C4-2B (cell line): Measurements from ENCODE around the gene SWAP70.

Experiments used
- H3K27ac ChIP-seq: fragments of 450-650 bp; 2 replicates; pipeline ENCODE4 v1.5.1; 2017
- CTCF ChIP-seq: fragments of 450-650 bp; conservative IDR thresholded peaks from 2 replicates; pipeline ENCODE4 v1.5.1; 2017; ENCODE audit warnings: mild to moderate bottlenecking
- ZFX ChIP-seq: fragments of 450-650 bp; IDR thresholded peaks from 2 replicates; pipeline ENCODE4 v1.6.1; 2017

SWAP70 gene

GRCh38 chr11:9718147-9718546 is 54.3 kb downstream of the SWAP70 start:
- TF ChIP-seq ZFX, result no peak
- TF ChIP-seq CTCF, result no peak
- H3K27ac ChIP-seq, result no peak overlapping the region

GRCh38 chr11:9719566-9720289 is 55.9 kb downstream of the SWAP70 start:
- no peak for TF ChIP-seq CTCF
- peak overlapping the region; percentile 50 for H3K27ac ChIP-seq

- TF ChIP-seq CTCF, result no peak
- TF ChIP-seq ZFX, result no peak
- peak overlapping the region; percentile 50 for H3K27ac ChIP-seq
Observed at GRCh38 chr11:9720290-9720630, 56.4 kb downstream of the SWAP70 start.

- no peak overlapping the region for H3K27ac ChIP-seq
- TF ChIP-seq ZFX (no peak), CTCF (no peak)
Observed at GRCh38 chr11:9722023-9722422, 58.1 kb downstream of the SWAP70 start.

- no peak overlapping the region for H3K27ac ChIP-seq
- no peak for TF ChIP-seq ZFX
- TF ChIP-seq CTCF, result no peak
Observed at GRCh38 chr11:9722893-9723292, 59.0 kb downstream of the SWAP70 start.

- peak overlapping the region; percentile 32; the same call in 1 of the 2 replicates for H3K27ac ChIP-seq
- TF ChIP-seq CTCF (no peak), ZFX (no peak)
Observed at GRCh38 chr11:9726321-9727022, 62.6 kb downstream of the SWAP70 start.

- TF ChIP-seq ZFX, result no peak
- H3K27ac ChIP-seq, result no peak overlapping the region
Observed at GRCh38 chr11:9728058-9728457, 64.2 kb downstream of the SWAP70 start.

GRCh38 chr11:9731256-9731655 is 67.4 kb downstream of the SWAP70 start:
- no peak overlapping the region for H3K27ac ChIP-seq
- TF ChIP-seq ZFX (no peak), CTCF (no peak)
